NT2/D1 (cell line): ENCODE results near the gene GPAT3.

Experiments
- SUZ12 ChIP-seq: IDR thresholded peaks from 2 replicates; pipeline ENCODE4 v1.6.1; 2011; ENCODE audit not compliant: insufficient read length, insufficient read depth; ENCODE audit errors: extremely low read depth
- YY1 ChIP-seq: IDR thresholded peaks from 2 replicates; pipeline ENCODE4 v1.6.1; 2011; ENCODE audit not compliant: insufficient read length, insufficient read depth
- ZNF274 ChIP-seq: IDR thresholded peaks from 2 replicates; pipeline ENCODE4 v1.6.1; 2011; ENCODE audit warnings: mild to moderate bottlenecking, low read depth, low read length

- TF ChIP-seq SUZ12 (no peak), ZNF274 (no peak), YY1 (no peak)
Measured at GRCh38 chr4:83516042-83516772, 19.7 kb upstream of the GPAT3 start.
